Neural progenitor cell (in vitro differentiated cells): ENCODE data around the gene AGAP6.
"Not testable (repeated sequence)": the region's sequence is repeated elsewhere in the genome, so short reads cannot be mapped to it uniquely, and the experiment has no call there.

ENCODE experiments used
- CTCF ChIP-seq: fragments of 200-600 bp; sonication (generic); IDR thresholded peaks from 2 replicates; pipeline ENCODE4 v1.5.1; 2017; ENCODE audit warnings: antibody characterized with exemption, mild to moderate bottlenecking
- EZH2 ChIP-seq: fragments of 200-600 bp; sonication (generic); IDR thresholded peaks from 2 replicates; pipeline ENCODE4 v1.6.1; 2017; ENCODE audit warnings: antibody characterized with exemption, mild to moderate bottlenecking, moderate library complexity
- EZH2phosphoT487 ChIP-seq: fragments of 200-600 bp; sonication (generic); IDR thresholded peaks from 2 replicates; pipeline ENCODE4 v1.6.1; 2017; ENCODE audit warnings: antibody characterized with exemption

GRCh38 chr10:49943607-49944006, 44.6 kb upstream of the AGAP6 start:
- TF ChIP-seq CTCF, EZH2, EZH2phosphoT487: not testable (repeated sequence)
